Activated CD8-positive, alpha-beta memory T cell treated with anti-CD3 and anti-CD28 coated beads for 48 hours (primary cell): ENCODE data around the gene AATK.

Experiments
- DNase-seq, 3 experiments: peaks; one replicate each; pipeline ENCODE4 v3.0.0-alpha.2; 2020; ENCODE audit warnings: low read depth in 2 of 3, low spot score in 2 of 3

Gene AATK

DNA sequence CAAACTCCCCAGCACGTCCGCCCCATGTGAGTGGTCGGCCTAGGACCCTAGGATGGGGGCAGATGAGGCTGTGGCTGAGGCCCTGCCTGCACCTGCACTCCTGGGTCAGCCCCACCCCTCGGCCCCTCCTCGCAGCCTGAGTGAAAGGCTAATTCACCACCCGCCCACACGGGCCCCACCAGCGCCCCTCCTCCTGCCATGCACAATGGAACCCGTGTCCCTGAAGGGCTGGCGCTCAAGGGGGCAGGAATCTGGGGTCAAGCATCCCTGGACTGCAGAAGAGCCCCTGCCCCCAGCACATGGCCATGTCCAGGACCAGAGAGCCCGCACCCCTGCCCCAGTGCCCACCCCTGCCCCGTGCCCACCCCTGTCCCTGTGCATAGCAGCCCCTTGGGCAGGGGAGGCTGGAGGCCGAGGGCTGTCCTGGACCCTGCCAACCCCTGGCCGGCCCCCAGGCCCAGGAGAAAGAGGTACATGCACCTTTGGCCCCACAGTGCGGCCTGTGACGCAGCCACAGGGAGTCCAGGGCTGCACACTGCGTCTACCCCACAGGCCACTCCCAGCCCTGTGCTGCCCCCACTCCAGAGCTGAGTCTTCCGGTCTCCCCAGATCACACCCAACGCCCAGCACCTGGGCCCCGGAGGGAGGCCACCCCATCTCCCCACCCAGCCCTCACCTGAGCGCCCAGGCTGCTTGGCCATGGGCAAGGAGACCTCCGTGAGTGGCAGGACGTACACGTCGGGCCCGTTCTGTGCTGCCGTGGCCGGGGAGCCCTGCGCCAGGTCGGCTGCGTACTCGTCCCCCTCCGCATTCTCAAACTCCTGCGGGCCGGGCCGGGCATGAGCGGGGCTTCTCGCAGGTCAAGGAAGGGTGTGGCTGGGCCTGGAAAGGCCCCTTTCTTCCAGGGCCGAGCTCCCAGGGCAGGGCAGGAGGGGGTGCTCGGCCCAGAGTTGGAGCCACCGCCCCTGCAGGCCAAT is 35.3 kb downstream of the AATK start:
- no peak for DNase-seq

GRCh38 chr17:81129711-81130367 is 36.2 kb downstream of the AATK start:
- no peak for DNase-seq

DNA sequence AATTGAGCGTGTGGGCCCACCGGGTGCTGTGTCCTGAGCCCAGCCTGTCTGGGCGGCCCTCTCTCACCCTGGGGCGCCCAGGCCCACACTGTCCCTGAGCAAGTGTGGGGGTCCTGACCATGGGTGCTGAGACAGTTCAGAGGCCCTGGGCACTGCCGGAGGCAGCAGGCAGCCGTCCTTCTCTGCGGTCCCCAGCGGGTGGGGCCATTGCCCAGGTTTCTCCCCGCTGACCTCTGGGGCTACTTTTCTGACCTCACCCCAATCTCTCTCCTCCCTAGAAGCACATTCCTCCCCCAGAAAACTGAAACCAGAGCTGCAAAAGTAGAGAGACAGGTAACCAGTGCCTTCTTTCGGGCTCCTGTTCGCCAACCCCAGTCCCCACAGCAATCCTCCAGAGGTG is 36.7 kb downstream of the AATK start:
- no peak for DNase-seq

DNA sequence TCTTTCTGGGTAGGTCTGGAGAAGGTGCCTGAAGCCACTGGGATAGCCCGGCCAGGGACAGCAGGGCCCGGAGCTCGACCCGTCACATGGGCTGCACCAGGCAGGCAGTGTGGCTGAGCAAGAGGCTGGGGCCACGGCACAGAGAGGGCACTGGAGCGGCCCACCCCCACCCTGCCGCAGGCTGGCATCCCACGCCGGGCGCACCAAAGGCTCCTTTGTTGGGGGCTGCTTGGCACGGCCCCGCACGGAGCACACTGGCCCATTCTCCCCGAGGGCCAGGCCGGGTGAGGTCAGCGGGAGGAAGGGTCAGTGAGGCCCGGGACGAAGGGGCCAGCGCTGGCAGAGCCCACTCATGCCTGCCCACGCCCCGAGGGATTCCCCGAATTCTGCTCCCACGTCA is 37.2 kb downstream of the AATK start:
- no peak for DNase-seq

DNA sequence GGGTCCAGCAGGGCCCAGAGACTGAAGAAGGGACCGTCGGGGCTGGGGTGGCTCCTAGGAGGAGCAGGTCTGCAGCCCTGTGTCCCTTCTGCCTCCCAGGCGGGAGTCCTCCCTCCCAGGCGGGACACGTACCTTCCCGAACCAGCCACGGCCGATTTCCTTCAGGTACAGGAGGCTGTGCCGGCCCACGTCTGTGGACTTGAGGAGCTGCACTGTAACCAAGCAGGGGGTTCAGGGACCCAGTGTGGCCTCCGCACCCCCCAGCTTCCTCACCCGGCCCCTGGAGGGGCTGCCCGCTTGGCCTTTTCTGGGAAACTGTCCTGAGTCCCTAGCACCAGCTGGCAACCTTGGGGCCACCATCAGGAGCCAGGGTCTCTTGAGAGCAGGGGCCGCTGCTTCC is 37.7 kb downstream of the AATK start:
- DNase-seq = no peak

- no peak for DNase-seq
Observed at GRCh38 chr17:81127526-81128177, 38.4 kb downstream of the AATK start.

- DNase-seq = no peak
Observed at GRCh38 chr17:81127133-81127455, 38.9 kb downstream of the AATK start.

GRCh38 chr17:81126281-81127132 is 39.5 kb downstream of the AATK start:
- DNase-seq = no peak

GRCh38 chr17:81125573-81126081 is 40.4 kb downstream of the AATK start:
- no peak for DNase-seq

- DNase-seq = no peak
Observed at GRCh38 chr17:81124377-81124776, 41.6 kb downstream of the AATK start.

DNA sequence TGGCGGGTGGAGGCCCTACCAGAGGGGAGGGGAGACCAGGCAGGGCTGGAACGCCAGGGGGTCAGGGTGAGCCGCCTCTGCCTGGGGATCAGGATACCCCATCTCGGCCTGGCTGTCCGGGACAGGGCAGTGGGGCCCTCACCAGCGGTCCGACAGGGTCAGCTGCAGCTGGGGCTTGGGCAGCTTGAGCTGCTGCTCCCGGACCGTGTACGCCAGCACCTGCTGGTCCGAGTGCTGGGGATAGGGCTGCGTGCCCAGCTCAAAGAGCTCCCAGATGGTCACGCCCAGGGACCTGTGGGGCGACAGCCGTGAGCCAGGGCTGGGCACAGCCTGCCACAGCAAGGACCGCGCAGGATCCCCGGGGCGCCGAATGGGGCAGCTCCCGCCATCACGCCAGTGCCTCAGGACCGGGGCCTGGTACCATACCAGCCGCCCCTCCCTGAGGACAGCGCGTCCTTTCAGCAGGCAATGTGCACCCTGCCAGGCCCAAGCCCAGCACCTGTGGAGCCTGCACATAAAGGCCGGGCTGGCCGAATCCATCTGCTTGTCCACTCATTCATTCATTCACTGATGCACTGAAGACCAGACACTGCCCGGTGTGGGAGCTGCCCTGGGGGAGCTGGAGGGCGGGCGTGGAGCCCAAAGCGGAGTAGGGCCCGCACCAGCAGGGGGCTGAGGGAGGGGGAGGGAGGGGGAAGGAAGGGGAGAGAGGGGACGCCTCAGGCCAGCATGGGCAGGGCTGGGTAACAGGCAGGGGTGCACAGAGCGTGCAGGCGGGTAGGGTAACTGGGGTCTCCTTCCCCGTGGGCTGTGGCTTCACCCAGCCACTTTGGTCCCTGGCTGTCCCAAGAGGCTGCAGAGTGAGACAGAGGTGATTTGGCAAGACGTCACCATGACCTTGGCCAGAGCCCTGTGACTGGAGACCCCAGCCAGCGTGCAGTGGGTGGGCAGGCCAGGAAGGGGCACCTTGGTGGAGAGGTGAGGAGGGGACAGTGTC is 42.7 kb downstream of the AATK start:
- no peak for DNase-seq

- DNase-seq = no peak
Observed at GRCh38 chr17:81121841-81122733, 43.9 kb downstream of the AATK start.

DNA sequence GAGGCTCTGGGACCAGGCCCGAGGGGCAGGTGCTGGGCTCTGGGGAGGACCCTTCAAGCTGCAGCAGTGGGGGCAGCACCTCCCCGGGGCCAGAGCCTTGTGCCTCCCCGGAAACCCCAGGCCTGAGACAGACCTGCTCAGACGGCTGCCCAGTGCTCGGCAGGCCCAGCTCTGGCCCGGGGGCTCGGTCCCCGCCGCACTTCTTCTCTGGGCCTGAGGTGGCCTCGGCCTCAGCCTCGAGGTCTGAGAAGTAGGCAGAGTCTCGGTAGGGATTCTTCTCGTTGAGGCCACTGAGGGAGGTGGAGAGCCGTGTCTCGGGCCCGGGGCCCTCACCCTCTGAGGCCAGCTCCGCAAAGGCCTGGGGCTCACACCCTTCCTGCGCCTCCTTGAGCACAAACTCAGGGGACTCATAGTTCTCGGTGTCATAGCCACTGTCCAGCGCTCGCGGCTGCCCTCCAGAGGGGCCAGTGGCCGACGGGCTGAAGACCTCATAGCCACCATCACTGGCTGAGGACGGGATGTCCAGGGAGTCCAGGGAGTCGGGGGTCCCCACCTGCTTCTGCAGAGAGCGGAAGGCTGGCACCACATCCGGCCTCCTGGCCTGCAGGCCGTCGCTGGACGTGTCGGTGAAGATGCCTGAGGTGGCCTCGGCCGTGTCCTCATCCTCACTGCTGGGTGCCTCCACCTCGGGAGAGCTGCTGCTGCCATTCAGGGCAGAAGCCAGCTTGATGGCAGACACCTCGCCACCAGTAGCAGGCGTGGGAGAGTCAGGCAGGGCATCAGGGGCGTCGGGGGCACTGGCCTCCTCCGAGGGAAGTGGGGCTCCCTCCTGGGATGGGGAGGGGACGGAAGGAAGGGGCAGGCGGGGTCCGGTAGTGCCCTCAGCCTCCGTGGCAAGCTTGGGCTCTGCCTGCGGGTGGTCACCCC is 45.1 kb downstream of the AATK start:
- DNase-seq = no peak

DNA sequence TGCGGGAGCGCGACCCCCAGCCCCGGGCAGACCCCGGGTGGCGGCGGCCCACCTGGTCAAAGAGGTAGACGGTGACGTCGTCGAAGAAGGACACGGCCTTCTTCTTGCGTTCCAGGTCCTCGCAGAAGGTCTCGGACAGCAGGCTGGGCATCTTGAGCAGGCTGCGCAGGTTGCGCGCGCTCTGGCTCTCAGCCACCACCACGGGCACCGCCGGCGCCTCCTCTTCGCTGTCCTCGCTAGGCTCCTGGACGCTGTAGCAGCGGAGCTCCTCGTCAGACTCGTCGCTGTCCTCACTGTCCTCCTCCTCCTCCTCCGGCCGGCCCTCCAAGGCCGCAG is 45.9 kb downstream of the AATK start:
- DNase-seq = no peak

DNA sequence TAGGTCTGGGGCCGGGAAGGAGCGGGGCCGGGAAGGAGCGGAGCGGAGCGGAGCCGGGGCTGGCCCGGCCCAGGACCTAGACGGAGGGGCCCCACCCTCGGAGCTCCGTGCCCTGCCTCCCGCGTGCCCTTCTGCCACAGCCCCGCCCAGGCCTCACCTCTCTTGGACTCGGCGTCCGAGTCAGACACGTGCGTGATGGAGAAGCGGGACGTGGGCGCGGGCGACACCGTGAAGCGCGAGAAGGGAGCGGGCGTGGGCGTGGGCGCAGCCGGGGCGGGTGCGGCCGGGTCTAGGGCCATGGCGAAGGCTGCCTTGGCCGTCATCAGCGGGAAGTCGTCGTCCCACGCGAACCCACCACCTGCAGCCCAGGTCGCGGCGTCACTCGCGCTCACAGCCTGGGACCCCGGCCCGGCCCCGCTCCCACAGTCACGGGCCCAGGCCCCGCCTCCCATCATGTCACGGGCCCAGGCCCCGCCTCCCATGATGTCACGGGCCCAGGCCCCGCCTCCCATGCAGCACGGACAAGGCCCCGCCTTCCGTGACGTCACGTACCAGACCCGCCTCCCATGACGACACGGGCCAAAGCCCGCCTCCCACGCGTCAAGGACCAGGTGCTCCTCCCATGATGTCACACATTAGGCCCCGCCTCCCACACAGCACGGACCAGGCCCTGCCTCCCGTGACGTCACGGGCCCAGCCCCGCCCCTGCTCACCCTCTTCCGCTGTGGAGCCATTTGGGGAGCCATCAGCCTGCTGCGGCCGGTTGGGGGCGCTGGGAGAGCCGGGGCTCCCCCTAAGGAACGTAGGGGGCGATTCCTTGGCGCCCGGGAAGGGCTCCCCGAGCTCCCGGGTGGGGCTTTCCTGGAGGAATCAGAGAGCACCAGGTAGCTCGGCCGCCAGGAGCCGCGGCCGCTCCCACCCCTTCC is 46.5 kb downstream of the AATK start:
- DNase-seq = peak; percentile 65 to 80 (median 79)

DNA sequence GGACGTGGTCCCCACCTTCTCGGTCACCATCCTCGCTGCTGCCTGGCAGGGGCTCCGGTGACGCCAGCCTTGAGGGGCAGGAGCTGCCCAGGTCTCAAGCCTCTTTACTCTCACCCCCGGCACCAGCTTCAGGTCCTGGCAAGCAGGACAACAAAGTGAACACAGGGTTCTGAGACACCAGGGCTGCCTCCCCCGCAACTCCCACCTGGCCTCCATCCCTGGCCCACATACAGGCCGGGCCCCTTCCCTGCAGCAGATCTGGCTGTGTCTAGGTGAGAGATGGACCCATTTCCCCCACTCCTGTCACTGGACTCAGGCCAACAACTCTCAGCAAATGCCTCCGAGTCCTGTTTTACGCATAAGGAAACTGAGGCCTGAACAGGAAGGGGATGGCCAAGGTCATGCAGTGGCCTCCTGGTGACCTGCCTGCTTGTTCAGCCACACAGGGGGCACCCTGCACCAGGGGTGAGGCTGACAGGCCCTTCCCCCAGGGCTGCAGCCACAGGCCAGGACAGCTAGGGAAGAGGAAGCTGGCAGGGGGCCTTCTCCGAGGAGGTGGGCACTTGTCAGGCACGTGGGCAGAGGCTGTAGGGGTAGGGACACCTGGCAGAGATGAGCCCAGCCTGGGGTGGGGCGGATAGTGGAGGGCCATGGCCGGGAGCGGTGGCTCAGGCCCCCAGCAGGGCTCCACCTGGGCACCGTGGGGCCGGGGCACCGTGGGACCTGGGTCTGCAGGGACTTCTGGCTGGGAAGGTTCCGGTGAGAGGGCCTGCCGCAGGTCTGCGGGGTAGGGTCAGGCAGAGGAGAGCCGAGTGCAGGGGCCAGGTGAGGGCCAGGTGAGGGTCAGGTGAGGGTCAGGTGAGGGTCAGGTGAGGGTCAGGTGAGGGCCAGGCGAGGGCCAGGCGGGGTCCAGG is 47.5 kb downstream of the AATK start:
- no peak for DNase-seq
